ENCODE measurements around the gene KCTD13.
"Not testable (repeated sequence)": the region's sequence is repeated elsewhere in the genome, so short reads cannot be mapped to it uniquely, and the experiment has no call there.

Gene KCTD13

GRCh38 chr16:29961479-29962343 is 35.7 kb upstream of the KCTD13 start, which contains the start of gene TMEM219:
Gene TMEM219, plus strand, starts transcription at chr16:29962079. Its CDS starts 1,065 bp downstream, at chr16:29963144.
- H3K27ac ChIP-seq (ENCODE audit: low read depth, low read length), result peak within 1 kb of the TSS; percentile 80
- H3K4me1 ChIP-seq (ENCODE audit: control insufficient read depth, insufficient read depth, low read length), result peaks cover 6% of the 10 kb centered on the region

GRCh38 chr16:29961127-29961478 is 35.1 kb upstream of the KCTD13 start:
- Histone ChIP-seq H3K27ac (ENCODE audit: low read depth, low read length) (peak overlapping the region; percentile 80), H3K4me3 (ENCODE audit: low read length) (peak overlapping the region; percentile 73), H3K9ac (ENCODE audit: low read length) (peak overlapping the region; percentile 82), H3K4me1 (ENCODE audit: control insufficient read depth, insufficient read depth, low read length) (peaks cover 6% of the 10 kb centered on the region), H3K27me3 (ENCODE audit: control insufficient read depth, insufficient read depth, low read length) (no peaks in the 10 kb centered on the region), H3K36me3 (ENCODE audit: control insufficient read depth, insufficient read depth, low read length) (no peaks in the 10 kb centered on the region)

More at GRCh38 chr16:29961479-29962343, 35.7 kb upstream of the KCTD13 start, which contains the start of gene TMEM219:
- Histone ChIP-seq H3K27me3 (ENCODE audit: control insufficient read depth, insufficient read depth, low read length) (no peaks in the 10 kb centered on the region), H3K4me3 (ENCODE audit: low read length) (peak within 1 kb of the TSS; percentile 73), H3K9ac (ENCODE audit: low read length) (peak within 1 kb of the TSS; percentile 82), H3K36me3 (ENCODE audit: control insufficient read depth, insufficient read depth, low read length) (no peaks in the 10 kb centered on the region)

- not testable (repeated sequence) for H3K27me3 ChIP-seq (ENCODE audit: control insufficient read depth, insufficient read depth, low read length); H3K4me1 ChIP-seq (ENCODE audit: control insufficient read depth, insufficient read depth, low read length); H3K27ac ChIP-seq (ENCODE audit: low read depth, low read length); H3K36me3 ChIP-seq (ENCODE audit: control insufficient read depth, insufficient read depth, low read length); H3K9ac ChIP-seq (ENCODE audit: low read length); H3K4me3 ChIP-seq (ENCODE audit: low read length)
These were observed 33.8 kb upstream of the KCTD13 start for GRCh38 chr16:29959821-29960220.

- Histone ChIP-seq H3K27me3 (ENCODE audit: control insufficient read depth, insufficient read depth, low read length) (no peaks in the 10 kb centered on the region), H3K4me3 (ENCODE audit: low read length) (no peak overlapping the region), H3K27ac (ENCODE audit: low read depth, low read length) (no peak overlapping the region), H3K36me3 (ENCODE audit: control insufficient read depth, insufficient read depth, low read length) (no peaks in the 10 kb centered on the region), H3K4me1 (ENCODE audit: control insufficient read depth, insufficient read depth, low read length) (peaks cover 6% of the 10 kb centered on the region), H3K9ac (ENCODE audit: low read length) (no peak overlapping the region)
These were observed 33.3 kb upstream of the KCTD13 start for GRCh38 chr16:29959293-29959692.

GRCh38 chr16:29958756-29959155 is 32.7 kb upstream of the KCTD13 start:
- Histone ChIP-seq H3K4me1 (ENCODE audit: control insufficient read depth, insufficient read depth, low read length) (peaks cover 6% of the 10 kb centered on the region), H3K36me3 (ENCODE audit: control insufficient read depth, insufficient read depth, low read length) (no peaks in the 10 kb centered on the region), H3K4me3 (ENCODE audit: low read length) (no peak overlapping the region), H3K27me3 (ENCODE audit: control insufficient read depth, insufficient read depth, low read length) (no peaks in the 10 kb centered on the region), H3K27ac (ENCODE audit: low read depth, low read length) (no peak overlapping the region), H3K9ac (ENCODE audit: low read length) (no peak overlapping the region)

GRCh38 chr16:29951625-29952365 is 25.8 kb upstream of the KCTD13 start:
- Histone ChIP-seq H3K9ac (ENCODE audit: low read length) (no peak overlapping the region), H3K27me3 (ENCODE audit: control insufficient read depth, insufficient read depth, low read length) (no peaks in the 10 kb centered on the region), H3K36me3 (ENCODE audit: control insufficient read depth, insufficient read depth, low read length) (no peaks in the 10 kb centered on the region), H3K27ac (ENCODE audit: low read depth, low read length) (no peak overlapping the region), H3K4me1 (ENCODE audit: control insufficient read depth, insufficient read depth, low read length) (no peaks in the 10 kb centered on the region), H3K4me3 (ENCODE audit: low read length) (no peak overlapping the region)

- no peak overlapping the region for H3K4me3 ChIP-seq (ENCODE audit: low read length)
- H3K27ac ChIP-seq (ENCODE audit: low read depth, low read length), result no peak overlapping the region
- H3K4me1 ChIP-seq (ENCODE audit: control insufficient read depth, insufficient read depth, low read length), result no peaks in the 10 kb centered on the region
- no peaks in the 10 kb centered on the region for H3K36me3 ChIP-seq (ENCODE audit: control insufficient read depth, insufficient read depth, low read length)
- H3K27me3 ChIP-seq (ENCODE audit: control insufficient read depth, insufficient read depth, low read length), result no peaks in the 10 kb centered on the region
- H3K9ac ChIP-seq (ENCODE audit: low read length), result no peak overlapping the region
These were observed 24.9 kb upstream of the KCTD13 start for GRCh38 chr16:29950806-29951461.

GRCh38 chr16:29947897-29948296 is 21.9 kb upstream of the KCTD13 start:
- H3K4me3 ChIP-seq (ENCODE audit: low read length), result no peak overlapping the region
- H3K9ac ChIP-seq (ENCODE audit: low read length), result no peak overlapping the region
- H3K27me3 ChIP-seq (ENCODE audit: control insufficient read depth, insufficient read depth, low read length), result no peaks in the 10 kb centered on the region
- H3K36me3 ChIP-seq (ENCODE audit: control insufficient read depth, insufficient read depth, low read length), result no peaks in the 10 kb centered on the region
- no peak overlapping the region for H3K27ac ChIP-seq (ENCODE audit: low read depth, low read length)
- H3K4me1 ChIP-seq (ENCODE audit: control insufficient read depth, insufficient read depth, low read length), result peaks cover 10% of the 10 kb centered on the region

- Histone ChIP-seq H3K27me3 (ENCODE audit: control insufficient read depth, insufficient read depth, low read length) (no peaks in the 10 kb centered on the region), H3K4me1 (ENCODE audit: control insufficient read depth, insufficient read depth, low read length) (peaks cover 10% of the 10 kb centered on the region), H3K9ac (ENCODE audit: low read length) (no peak overlapping the region), H3K4me3 (ENCODE audit: low read length) (peak overlapping the region; percentile 46), H3K36me3 (ENCODE audit: control insufficient read depth, insufficient read depth, low read length) (no peaks in the 10 kb centered on the region), H3K27ac (ENCODE audit: low read depth, low read length) (peak overlapping the region; percentile 77)
These were observed 18.1 kb upstream of the KCTD13 start for GRCh38 chr16:29943846-29944799.

GRCh38 chr16:29940656-29941055 is 14.6 kb upstream of the KCTD13 start:
- Histone ChIP-seq H3K36me3 (ENCODE audit: control insufficient read depth, insufficient read depth, low read length) (no peaks in the 10 kb centered on the region), H3K9ac (ENCODE audit: low read length) (no peak overlapping the region), H3K27ac (ENCODE audit: low read depth, low read length) (no peak overlapping the region), H3K4me1 (ENCODE audit: control insufficient read depth, insufficient read depth, low read length) (peaks cover 10% of the 10 kb centered on the region), H3K27me3 (ENCODE audit: control insufficient read depth, insufficient read depth, low read length) (no peaks in the 10 kb centered on the region), H3K4me3 (ENCODE audit: low read length) (no peak overlapping the region)

GRCh38 chr16:29931750-29932149 is 5.7 kb upstream of the KCTD13 start:
- H3K27me3 ChIP-seq (ENCODE audit: control insufficient read depth, insufficient read depth, low read length); H3K27ac ChIP-seq (ENCODE audit: low read depth, low read length); H3K36me3 ChIP-seq (ENCODE audit: control insufficient read depth, insufficient read depth, low read length); H3K9ac ChIP-seq (ENCODE audit: low read length); H3K4me1 ChIP-seq (ENCODE audit: control insufficient read depth, insufficient read depth, low read length); H3K4me3 ChIP-seq (ENCODE audit: low read length): not testable (repeated sequence)
